HEK293 (cell line): ENCODE results near the gene S1PR3.

Experiments used
- CTCF ChIA-PET: fragments of 350-600 bp; formaldehyde crosslinking; extraction: SDS; loops from one replicate; lab custom pipeline; 2021; ENCODE audit warnings: antibody characterized with exemption; lab: Yijun Ruan, JAX
- POLR2A ChIA-PET: fragments of 300-600 bp; formaldehyde crosslinking; extraction: SDS; loops from one replicate; lab custom pipeline; 2020; ENCODE audit warnings: antibody characterized with exemption, inconsistent platforms; lab: Yijun Ruan, JAX
- H3K27ac ChIP-seq: fragments of 200-500 bp; sonication (Bioruptor generic); 2 replicates; pipeline ENCODE4 v1.5.1; 2014; ENCODE audit warnings: low read depth, low read length, control low read depth, inconsistent platforms; ENCODE audit errors: extremely low read depth
- H3K36me3 ChIP-seq, 2 experiments: fragments of 200-500 bp in 1 of 2; sonication (Bioruptor generic) in 1 of 2; 1 replicate in 1 of 2; 2 replicates in 1 of 2; pipeline ENCODE4 v1.5.1; 2014 to 2017; ENCODE audit warnings: inconsistent platforms in 2 of 2, low read length in 2 of 2; ENCODE audit not compliant: control insufficient read depth in 2 of 2, insufficient read depth in 1 of 2
- H3K4me1 ChIP-seq: fragments of 200-500 bp; sonication (Bioruptor generic); 2 replicates; pipeline ENCODE4 v1.5.1; 2014; ENCODE audit warnings: mild to moderate bottlenecking, low read length, inconsistent platforms; ENCODE audit not compliant: control insufficient read depth, insufficient read depth
- H3K4me3 ChIP-seq: 2 replicates; pipeline ENCODE4 v1.5.1; 2011; ENCODE audit warnings: low read depth, mild to moderate bottlenecking, control low read depth, low read length, moderate library complexity
- H3K9me3 ChIP-seq: fragments of 200-500 bp; sonication (Bioruptor generic); 2 replicates; pipeline ENCODE4 v1.5.1; 2014; ENCODE audit warnings: low read depth, low read length, inconsistent platforms; ENCODE audit not compliant: control insufficient read depth, insufficient read depth
- ELK4 ChIP-seq: IDR thresholded peaks from 2 replicates; pipeline ENCODE4 v1.6.1; 2011; ENCODE audit warnings: mild to moderate bottlenecking, low read depth, low read length, borderline replicate concordance
- GLI2 ChIP-seq: fragments of 450-650 bp; formaldehyde crosslinking; IDR thresholded peaks from 2 replicates; pipeline ENCODE4; 2017; ENCODE audit warnings: missing biosample characterization, missing genetic modification characterization, low read depth, borderline replicate concordance
- OVOL3 ChIP-seq: fragments of 450-650 bp; formaldehyde crosslinking; IDR thresholded peaks from 2 replicates; pipeline ENCODE4 v1.5.1; 2016; ENCODE audit warnings: missing biosample characterization, missing genetic modification characterization
- RBAK ChIP-seq: fragments of 450-650 bp; formaldehyde crosslinking; IDR thresholded peaks from 2 replicates; pipeline ENCODE4 v1.5.1; 2016; ENCODE audit warnings: missing biosample characterization, missing genetic modification characterization
- SCRT1 ChIP-seq: fragments of 450-650 bp; formaldehyde crosslinking; IDR thresholded peaks from 2 replicates; pipeline ENCODE4 v1.5.1; 2016; ENCODE audit warnings: missing biosample characterization, missing genetic modification characterization, borderline replicate concordance
- ZBTB17 ChIP-seq: fragments of 450-650 bp; formaldehyde crosslinking; IDR thresholded peaks from 2 replicates; pipeline ENCODE4 v1.5.1; 2016; ENCODE audit warnings: missing biosample characterization, missing genetic modification characterization
- ZBTB20 ChIP-seq: fragments of 450-650 bp; formaldehyde crosslinking; IDR thresholded peaks from 2 replicates; pipeline ENCODE4 v1.5.1; 2016; ENCODE audit warnings: missing biosample characterization, missing genetic modification characterization
- ZNF140 ChIP-seq: fragments of 450-650 bp; formaldehyde crosslinking; IDR thresholded peaks from 2 replicates; pipeline ENCODE4 v1.5.1; 2016; ENCODE audit warnings: missing biosample characterization, missing genetic modification characterization
- ZNF184 ChIP-seq: fragments of 450-650 bp; IDR thresholded peaks from 2 replicates; pipeline ENCODE4 v1.5.1; 2018; ENCODE audit warnings: missing biosample characterization, mild to moderate bottlenecking, missing genetic modification characterization
- ZNF202 ChIP-seq: fragments of 450-650 bp; formaldehyde crosslinking; IDR thresholded peaks from 2 replicates; pipeline ENCODE4 v1.5.1; 2016; ENCODE audit warnings: missing biosample characterization, missing genetic modification characterization, borderline replicate concordance
- ZNF26 ChIP-seq: fragments of 450-650 bp; formaldehyde crosslinking; IDR thresholded peaks from 2 replicates; pipeline ENCODE4 v1.5.1; 2016; ENCODE audit warnings: missing biosample characterization, missing genetic modification characterization
- ZNF341 ChIP-seq: fragments of 450-650 bp; formaldehyde crosslinking; IDR thresholded peaks from 2 replicates; pipeline ENCODE4; 2016; ENCODE audit warnings: low read depth, missing biosample characterization, missing genetic modification characterization
- ZNF366 ChIP-seq: fragments of 450-650 bp; formaldehyde crosslinking; conservative IDR thresholded peaks from 2 replicates; pipeline ENCODE4 v1.5.1; 2016; ENCODE audit warnings: missing biosample characterization, missing genetic modification characterization
- ZNF391 ChIP-seq: fragments of 450-650 bp; formaldehyde crosslinking; IDR thresholded peaks from 2 replicates; pipeline ENCODE4 v1.5.1; 2016; ENCODE audit warnings: low read depth, missing biosample characterization, missing genetic modification characterization, borderline replicate concordance
- ZNF48 ChIP-seq: fragments of 450-650 bp; formaldehyde crosslinking; IDR thresholded peaks from 2 replicates; pipeline ENCODE4 v1.5.1; 2016; ENCODE audit warnings: missing biosample characterization, missing genetic modification characterization
- ZNF621 ChIP-seq: fragments of 450-650 bp; formaldehyde crosslinking; IDR thresholded peaks from 2 replicates; pipeline ENCODE4 v1.5.1; 2017; ENCODE audit warnings: missing biosample characterization, missing genetic modification characterization
- ZNF639 ChIP-seq: fragments of 450-650 bp; formaldehyde crosslinking; IDR thresholded peaks from 2 replicates; pipeline ENCODE4 v1.5.1; 2016; ENCODE audit warnings: missing biosample characterization, missing genetic modification characterization
- ZNF660 ChIP-seq: fragments of 450-650 bp; IDR thresholded peaks from 2 replicates; pipeline ENCODE4 v1.5.1; 2018; ENCODE audit warnings: missing biosample characterization, mild to moderate bottlenecking, missing genetic modification characterization
- TF ChIP-seq, protein P1 (sequence below): fragments of 450-650 bp; formaldehyde crosslinking; IDR thresholded peaks from 2 replicates; pipeline ENCODE4 v1.5.1; 2017; ENCODE audit warnings: missing biosample characterization, missing genetic modification characterization
- TF ChIP-seq, protein P2 (sequence below): fragments of 450-650 bp; formaldehyde crosslinking; IDR thresholded peaks from 2 replicates; pipeline ENCODE4 v1.5.1; 2016; ENCODE audit warnings: missing biosample characterization, missing genetic modification characterization
- TF ChIP-seq, protein P3 (sequence below): fragments of 450-650 bp; IDR thresholded peaks from 2 replicates; pipeline ENCODE4 v1.5.1; 2018; ENCODE audit warnings: missing biosample characterization, missing genetic modification characterization
- TF ChIP-seq, protein P4 (sequence below): fragments of 450-650 bp; formaldehyde crosslinking; conservative IDR thresholded peaks from 2 replicates; pipeline ENCODE4 v1.5.1; 2016; ENCODE audit warnings: low read depth, missing biosample characterization, missing genetic modification characterization

The S1PR3 gene

DNA sequence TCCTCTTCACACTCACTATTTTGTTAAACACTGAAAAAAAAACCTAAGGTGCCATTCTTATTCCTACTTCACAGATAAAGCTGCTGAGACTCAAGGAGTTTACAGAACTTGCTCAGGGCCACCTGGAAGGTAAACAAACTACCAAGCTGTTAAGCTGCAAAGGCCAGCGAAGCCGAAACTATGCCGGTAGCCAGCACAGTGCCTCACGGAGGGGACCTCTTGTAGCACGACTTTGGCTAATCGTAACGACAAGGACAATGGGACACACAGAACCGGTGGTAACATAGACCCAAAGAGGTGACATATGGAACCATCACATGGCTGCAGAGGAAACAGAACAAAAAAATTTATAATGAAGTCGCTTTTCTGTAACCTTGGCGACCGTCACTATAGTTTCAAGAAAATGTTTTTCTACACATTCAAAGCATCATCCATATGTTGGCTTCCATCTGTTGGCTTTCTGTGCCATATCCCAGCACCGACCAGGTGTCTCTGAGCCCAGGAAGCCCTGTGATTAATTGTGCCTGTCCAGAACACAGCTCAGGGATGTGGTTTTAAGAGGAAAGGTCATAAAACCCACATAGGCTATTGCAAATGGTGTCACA lies 60.3 kb downstream of the S1PR3 start:
- TF ChIP-seq ZNF366 (tag by site-specific recombination) (no peak), ZNF140 (tag by site-specific recombination) (no peak), ZNF341 (tag by site-specific recombination) (no peak), ZNF639 (tag by site-specific recombination) (no peak), ZNF48 (tag by site-specific recombination) (no peak), GLI2 (no peak), OVOL3 (tag by site-specific recombination) (no peak), ZBTB17 (tag by site-specific recombination) (no peak), SCRT1 (tag by site-specific recombination) (no peak)
- TF ChIP-seq, protein P1, sequence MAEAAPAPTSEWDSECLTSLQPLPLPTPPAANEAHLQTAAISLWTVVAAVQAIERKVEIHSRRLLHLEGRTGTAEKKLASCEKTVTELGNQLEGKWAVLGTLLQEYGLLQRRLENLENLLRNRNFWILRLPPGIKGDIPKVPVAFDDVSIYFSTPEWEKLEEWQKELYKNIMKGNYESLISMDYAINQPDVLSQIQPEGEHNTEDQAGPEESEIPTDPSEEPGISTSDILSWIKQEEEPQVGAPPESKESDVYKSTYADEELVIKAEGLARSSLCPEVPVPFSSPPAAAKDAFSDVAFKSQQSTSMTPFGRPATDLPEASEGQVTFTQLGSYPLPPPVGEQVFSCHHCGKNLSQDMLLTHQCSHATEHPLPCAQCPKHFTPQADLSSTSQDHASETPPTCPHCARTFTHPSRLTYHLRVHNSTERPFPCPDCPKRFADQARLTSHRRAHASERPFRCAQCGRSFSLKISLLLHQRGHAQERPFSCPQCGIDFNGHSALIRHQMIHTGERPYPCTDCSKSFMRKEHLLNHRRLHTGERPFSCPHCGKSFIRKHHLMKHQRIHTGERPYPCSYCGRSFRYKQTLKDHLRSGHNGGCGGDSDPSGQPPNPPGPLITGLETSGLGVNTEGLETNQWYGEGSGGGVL = no peak
- TF ChIP-seq, protein P2, sequence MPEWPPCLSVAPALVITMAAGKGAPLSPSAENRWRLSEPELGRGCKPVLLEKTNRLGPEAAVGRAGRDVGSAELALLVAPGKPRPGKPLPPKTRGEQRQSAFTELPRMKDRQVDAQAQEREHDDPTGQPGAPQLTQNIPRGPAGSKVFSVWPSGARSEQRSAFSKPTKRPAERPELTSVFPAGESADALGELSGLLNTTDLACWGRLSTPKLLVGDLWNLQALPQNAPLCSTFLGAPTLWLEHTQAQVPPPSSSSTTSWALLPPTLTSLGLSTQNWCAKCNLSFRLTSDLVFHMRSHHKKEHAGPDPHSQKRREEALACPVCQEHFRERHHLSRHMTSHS (tag by site-specific recombination) = no peak
- TF ChIP-seq, protein P3, sequence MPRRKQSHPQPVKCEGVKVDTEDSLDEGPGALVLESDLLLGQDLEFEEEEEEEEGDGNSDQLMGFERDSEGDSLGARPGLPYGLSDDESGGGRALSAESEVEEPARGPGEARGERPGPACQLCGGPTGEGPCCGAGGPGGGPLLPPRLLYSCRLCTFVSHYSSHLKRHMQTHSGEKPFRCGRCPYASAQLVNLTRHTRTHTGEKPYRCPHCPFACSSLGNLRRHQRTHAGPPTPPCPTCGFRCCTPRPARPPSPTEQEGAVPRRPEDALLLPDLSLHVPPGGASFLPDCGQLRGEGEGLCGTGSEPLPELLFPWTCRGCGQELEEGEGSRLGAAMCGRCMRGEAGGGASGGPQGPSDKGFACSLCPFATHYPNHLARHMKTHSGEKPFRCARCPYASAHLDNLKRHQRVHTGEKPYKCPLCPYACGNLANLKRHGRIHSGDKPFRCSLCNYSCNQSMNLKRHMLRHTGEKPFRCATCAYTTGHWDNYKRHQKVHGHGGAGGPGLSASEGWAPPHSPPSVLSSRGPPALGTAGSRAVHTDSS (tag by site-specific recombination) = no peak
- no peaks in the 10 kb centered on the region for H3K4me1 ChIP-seq
- H3K36me3 ChIP-seq = no peaks in the 10 kb centered on the region
- H3K4me3 ChIP-seq = no peak overlapping the region
- CTCF ChIA-PET = no interaction called here
- no peaks in the 10 kb centered on the region for H3K9me3 ChIP-seq
- POLR2A ChIA-PET = no interaction called here
- no peak overlapping the region for H3K27ac ChIP-seq

DNA sequence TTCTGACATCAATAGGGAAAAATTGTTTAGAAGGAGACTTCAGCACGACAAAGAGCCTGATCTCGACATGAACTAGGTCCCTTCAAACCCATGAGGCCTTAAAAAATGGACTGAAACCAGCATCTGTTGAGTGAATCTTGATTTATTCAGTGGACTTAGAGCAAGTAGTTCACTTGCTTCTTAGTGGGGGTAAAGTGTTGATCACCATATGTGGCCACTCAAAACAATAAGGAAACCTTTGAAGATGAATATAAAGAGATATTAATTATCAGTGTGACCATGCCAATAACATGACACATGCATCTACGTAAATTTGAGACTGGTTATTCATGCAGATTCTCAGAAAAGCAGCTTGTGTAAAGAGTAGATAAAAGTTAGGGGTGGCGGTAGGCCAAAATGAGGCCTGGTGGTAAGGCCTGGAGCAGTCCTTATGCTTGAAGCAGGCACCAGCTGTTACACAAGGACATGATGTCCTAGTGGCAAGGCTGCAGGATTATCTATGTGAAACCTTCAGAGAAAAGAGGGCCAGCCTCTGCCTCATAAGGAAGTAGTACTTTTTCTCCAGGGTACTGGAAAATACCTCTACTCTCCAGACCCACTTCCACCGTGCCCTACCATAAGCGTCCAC lies 61.3 kb downstream of the S1PR3 start:
- Histone ChIP-seq H3K36me3 (no peaks in the 10 kb centered on the region), H3K9me3 (no peaks in the 10 kb centered on the region), H3K4me1 (no peaks in the 10 kb centered on the region), H3K27ac (no peak overlapping the region), H3K4me3 (no peak overlapping the region)
- TF ChIP-seq ZNF621 (tag by site-specific recombination) (no peak), ELK4 (no peak), ZNF26 (tag by site-specific recombination) (no peak), ZNF391 (tag by site-specific recombination) (no peak), ZNF184 (tag by site-specific recombination) (no peak), ZBTB20 (no peak), ZNF366 (tag by site-specific recombination) (no peak), ZNF202 (tag by site-specific recombination) (no peak), ZNF660 (tag by site-specific recombination) (no peak), RBAK (tag by site-specific recombination) (no peak)
- TF ChIP-seq, protein P4, sequence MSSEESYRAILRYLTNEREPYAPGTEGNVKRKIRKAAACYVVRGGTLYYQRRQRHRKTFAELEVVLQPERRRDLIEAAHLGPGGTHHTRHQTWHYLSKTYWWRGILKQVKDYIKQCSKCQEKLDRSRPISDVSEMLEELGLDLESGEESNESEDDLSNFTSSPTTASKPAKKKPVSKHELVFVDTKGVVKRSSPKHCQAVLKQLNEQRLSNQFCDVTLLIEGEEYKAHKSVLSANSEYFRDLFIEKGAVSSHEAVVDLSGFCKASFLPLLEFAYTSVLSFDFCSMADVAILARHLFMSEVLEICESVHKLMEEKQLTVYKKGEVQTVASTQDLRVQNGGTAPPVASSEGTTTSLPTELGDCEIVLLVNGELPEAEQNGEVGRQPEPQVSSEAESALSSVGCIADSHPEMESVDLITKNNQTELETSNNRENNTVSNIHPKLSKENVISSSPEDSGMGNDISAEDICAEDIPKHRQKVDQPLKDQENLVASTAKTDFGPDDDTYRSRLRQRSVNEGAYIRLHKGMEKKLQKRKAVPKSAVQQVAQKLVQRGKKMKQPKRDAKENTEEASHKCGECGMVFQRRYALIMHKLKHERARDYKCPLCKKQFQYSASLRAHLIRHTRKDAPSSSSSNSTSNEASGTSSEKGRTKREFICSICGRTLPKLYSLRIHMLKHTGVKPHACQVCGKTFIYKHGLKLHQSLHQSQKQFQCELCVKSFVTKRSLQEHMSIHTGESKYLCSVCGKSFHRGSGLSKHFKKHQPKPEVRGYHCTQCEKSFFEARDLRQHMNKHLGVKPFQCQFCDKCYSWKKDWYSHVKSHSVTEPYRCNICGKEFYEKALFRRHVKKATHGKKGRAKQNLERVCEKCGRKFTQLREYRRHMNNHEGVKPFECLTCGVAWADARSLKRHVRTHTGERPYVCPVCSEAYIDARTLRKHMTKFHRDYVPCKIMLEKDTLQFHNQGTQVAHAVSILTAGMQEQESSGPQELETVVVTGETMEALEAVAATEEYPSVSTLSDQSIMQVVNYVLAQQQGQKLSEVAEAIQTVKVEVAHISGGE (tag by site-specific recombination) = no peak
- ChIA-PET CTCF (interaction anchor here (0.7 kb wide), 1 partner anchor 297 kb away, joined by 4 read pairs; no protein-coding TSS in a partner anchor), POLR2A (no interaction called here)
